Mesenchymal stem cell (in vitro differentiated cells and primary cell): ENCODE data around the gene CCNQ. TPM values are rescaled to one million over a fixed set of nuclear protein-coding genes. Genes with fewer than 3 reads are reported as not detected.

Experiments
- DNase-seq: peaks from one replicate; pipeline ENCODE4 v3.0.0-alpha.2; 2013
- H2AFZ ChIP-seq: one replicate; pipeline ENCODE4 v1.6.1; 2013; ENCODE audit warnings: low read depth, mild to moderate bottlenecking, control low read depth, inconsistent platforms, low read length, moderate library complexity
- H2AK5ac ChIP-seq: 2 replicates; pipeline ENCODE4 v1.6.1; 2013; ENCODE audit warnings: low read length, moderate library complexity, mild to moderate bottlenecking, inconsistent platforms; ENCODE audit not compliant: severe bottlenecking
- H2BK120ac ChIP-seq: one replicate; pipeline ENCODE4 v1.6.1; 2013; ENCODE audit warnings: low read depth, mild to moderate bottlenecking, inconsistent platforms, low read length, moderate library complexity
- H2BK12ac ChIP-seq, 2 experiments: one replicate each; pipeline ENCODE4 v1.6.1; 2013; ENCODE audit warnings: inconsistent platforms in 2 of 2, low read length in 2 of 2, mild to moderate bottlenecking in 2 of 2, moderate library complexity in 2 of 2, control low read depth in 1 of 2
- H2BK15ac ChIP-seq: one replicate; pipeline ENCODE4 v1.6.1; 2013; ENCODE audit warnings: mild to moderate bottlenecking, low read depth, inconsistent platforms; ENCODE audit not compliant: poor library complexity, severe bottlenecking
- H2BK5ac ChIP-seq: 2 replicates; pipeline ENCODE4 v1.6.1; 2013; ENCODE audit warnings: low read depth, mild to moderate bottlenecking, low read length, control low read depth, inconsistent platforms; ENCODE audit not compliant: poor library complexity, severe bottlenecking
- H3K14ac ChIP-seq, 2 experiments: one replicate each; pipeline ENCODE4 v1.6.1; 2013; ENCODE audit warnings: inconsistent platforms in 2 of 2, low read length in 2 of 2, control low read depth in 1 of 2, mild to moderate bottlenecking in 1 of 2, moderate library complexity in 1 of 2
- H3K18ac ChIP-seq, 2 experiments: one replicate each; pipeline ENCODE4 v1.6.1; 2013; ENCODE audit warnings: inconsistent platforms in 2 of 2, low read length in 2 of 2, control low read depth in 1 of 2, low read depth in 1 of 2, mild to moderate bottlenecking in 1 of 2
- H3K23ac ChIP-seq, 2 experiments: one replicate each; pipeline ENCODE4 v1.6.1; 2013; ENCODE audit warnings: inconsistent platforms in 2 of 2, low read length in 2 of 2, mild to moderate bottlenecking in 2 of 2, moderate library complexity in 2 of 2, control low read depth in 1 of 2
- H3K27ac ChIP-seq: 2 replicates; pipeline ENCODE4 v1.5.1; 2013; ENCODE audit warnings: mild to moderate bottlenecking, moderate library complexity, low read length, control low read depth, inconsistent platforms; ENCODE audit not compliant: poor library complexity, severe bottlenecking
- H3K27me3 ChIP-seq, 2 experiments: 2 replicates each; pipeline versions ENCODE4 v1.6.1 to v1.7.0; 2013; ENCODE audit warnings: low read length in 2 of 2, mild to moderate bottlenecking in 2 of 2, moderate library complexity in 2 of 2, control low read depth in 1 of 2, inconsistent platforms in 1 of 2; ENCODE audit not compliant: control insufficient read depth in 1 of 2, insufficient read depth in 1 of 2
- H3K36me3 ChIP-seq, 2 experiments: 2 replicates each; pipeline versions ENCODE4 v1.6.1 to v1.7.0; 2013; ENCODE audit warnings: low read length in 2 of 2, control low read depth in 1 of 2, inconsistent platforms in 1 of 2, low read depth in 1 of 2, mild to moderate bottlenecking in 1 of 2; ENCODE audit not compliant: insufficient read depth in 2 of 2, control insufficient read depth in 1 of 2
- H3K4ac ChIP-seq, 2 experiments: one replicate each; pipeline ENCODE4 v1.6.1; 2013; ENCODE audit warnings: inconsistent platforms in 2 of 2, low read length in 2 of 2, mild to moderate bottlenecking in 2 of 2, moderate library complexity in 2 of 2, control low read depth in 1 of 2, low read depth in 1 of 2
- H3K4me1 ChIP-seq: 2 replicates; pipeline ENCODE4 v1.6.1; 2013; ENCODE audit warnings: low read depth, low read length, control low read depth; ENCODE audit not compliant: control insufficient read depth, insufficient read depth
- H3K4me2 ChIP-seq: 2 replicates; pipeline ENCODE4 v1.6.1; 2013; ENCODE audit warnings: low read length, mild to moderate bottlenecking, inconsistent platforms; ENCODE audit not compliant: poor library complexity, severe bottlenecking
- H3K4me3 ChIP-seq, 2 experiments: 2 replicates each; pipeline versions ENCODE4 v1.5.1 to v1.7.0; 2013; ENCODE audit warnings: low read length in 2 of 2, mild to moderate bottlenecking in 2 of 2, control low read depth in 1 of 2, low read depth in 1 of 2; ENCODE audit not compliant: insufficient read depth in 1 of 2
- H3K79me1 ChIP-seq: replicated peaks from 2 replicates; pipeline ENCODE4 v1.6.1; 2013; ENCODE audit warnings: mild to moderate bottlenecking, control low read depth, low read length, inconsistent platforms; ENCODE audit not compliant: poor library complexity, severe bottlenecking
- H3K9ac ChIP-seq: 2 replicates; pipeline ENCODE4 v1.7.0; 2013; ENCODE audit warnings: mild to moderate bottlenecking, low read length, moderate library complexity
- H3K9me3 ChIP-seq: 2 replicates; pipeline ENCODE4 v1.7.0; 2013; ENCODE audit warnings: mild to moderate bottlenecking, low read length; ENCODE audit not compliant: control insufficient read depth
- H4K8ac ChIP-seq: one replicate; pipeline ENCODE4 v1.6.1; 2013; ENCODE audit warnings: inconsistent platforms, mild to moderate bottlenecking, low read length, moderate library complexity
- H4K91ac ChIP-seq: one replicate; pipeline ENCODE4 v1.6.1; 2013; ENCODE audit warnings: mild to moderate bottlenecking, low read length, inconsistent platforms
- WGBS: methylation state at CpG from one replicate; pipeline ENCODE4 v1.1.7; 2013; ENCODE audit warnings: mixed read lengths; 5-methylcytosine and 5-hydroxymethylcytosine counted together
- polyA plus RNA-seq, 2 experiments: library from polyadenylated mRNA; stranded (reverse); fragments of 200-250 nt; gene quantifications; one replicate each; pipeline ENCODE4 v1.2.3, GENCODE V29; 2013

CCNQ gene
- 24.5 TPM for polyA plus RNA-seq (2013, experiment 1 of 2)
- polyA plus RNA-seq (2013, experiment 2 of 2): 26.2 TPM

- H2AK5ac ChIP-seq: no peak within 1 kb of the TSS
- peaks cover 1% of the 10 kb centered on the region for H3K9me3 ChIP-seq
- no peak within 1 kb of the TSS for H2BK12ac ChIP-seq
- peak within 1 kb of the TSS; percentile 72 for H3K4me2 ChIP-seq
- H2BK15ac ChIP-seq: no peak within 1 kb of the TSS
- peak within 1 kb of the TSS in 1 of 2 experiments; percentile 80 for H3K23ac ChIP-seq
- H3K79me1 ChIP-seq: peaks cover 10% of the 10 kb centered on the region
- peaks cover 12% of the 10 kb centered on the region for H3K4me1 ChIP-seq
- peak within 1 kb of the TSS; percentile 77 to 80 for H3K4me3 ChIP-seq
- H2BK120ac ChIP-seq: no peak within 1 kb of the TSS
- peak within 1 kb of the TSS in 1 of 2 experiments; percentile 55 for H3K14ac ChIP-seq
- H3K4ac ChIP-seq: peak within 1 kb of the TSS; percentile 41 to 51
- peak within 1 kb of the TSS; percentile 54 to 73 for H3K18ac ChIP-seq
- no peak within 1 kb of the TSS for H3K27ac ChIP-seq
- peaks cover 11 to 21% of the 10 kb centered on the region in 2 experiments for H3K36me3 ChIP-seq
- peak within 1 kb of the TSS; percentile 54 for H4K8ac ChIP-seq
- peaks cover 0 to 29% of the 10 kb centered on the region in 2 experiments for H3K27me3 ChIP-seq
- peak; percentile 38 for DNase-seq
- H3K9ac ChIP-seq: peak within 1 kb of the TSS; percentile 81
- peak within 1 kb of the TSS; percentile 31 for H2BK5ac ChIP-seq
- H2AFZ ChIP-seq: no peak within 1 kb of the TSS
- WGBS: under 1% methylated on average over 24 of the region's 79 CpGs
- no peak within 1 kb of the TSS for H4K91ac ChIP-seq
Observed at GRCh38 chrX:153598541-153599191, at the start of gene CCNQ. Gene CCNQ (minus strand): TSS chrX:153599139. CDS start chrX:153599073, 66 bp downstream.

DNA sequence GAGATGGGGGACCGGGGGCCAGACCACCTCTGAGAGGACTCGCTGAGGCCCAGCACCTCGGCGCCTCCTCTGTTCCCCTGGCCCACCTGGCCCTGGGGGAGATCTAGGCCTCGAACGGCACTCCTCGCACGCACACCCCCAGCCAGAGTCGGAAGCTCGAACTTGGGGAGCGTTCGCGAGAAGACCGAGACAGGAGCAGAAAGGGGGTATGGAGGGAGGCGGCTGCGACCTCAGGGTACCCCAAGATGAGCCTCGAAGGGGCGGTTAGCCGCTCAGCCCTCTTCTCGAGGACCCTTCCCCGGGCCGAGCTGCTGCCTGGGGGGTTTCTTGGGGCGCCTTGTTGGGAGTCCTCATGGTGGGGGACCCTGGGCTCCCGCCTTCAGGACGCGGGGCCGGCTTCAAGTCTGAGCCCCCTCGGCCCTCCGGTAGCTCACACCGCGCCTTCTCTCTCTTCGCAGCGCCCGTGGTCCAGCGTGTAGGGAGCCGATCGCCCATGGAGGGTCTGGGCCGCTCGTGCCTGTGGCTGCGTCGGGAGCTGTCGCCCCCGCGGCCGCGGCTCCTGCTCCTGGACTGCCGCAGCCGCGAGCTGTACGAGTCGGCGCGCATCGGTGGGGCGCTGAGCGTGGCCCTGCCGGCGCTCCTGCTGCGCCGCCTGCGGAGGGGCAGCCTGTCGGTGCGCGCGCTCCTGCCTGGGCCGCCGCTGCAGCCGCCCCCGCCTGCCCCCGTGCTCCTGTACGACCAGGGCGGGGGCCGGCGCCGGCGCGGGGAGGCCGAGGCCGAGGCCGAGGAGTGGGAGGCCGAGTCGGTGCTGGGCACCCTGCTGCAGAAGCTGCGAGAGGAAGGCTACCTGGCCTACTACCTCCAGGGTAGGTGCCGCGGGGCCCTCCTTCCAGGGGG lies 48.8 kb upstream of the CCNQ start:
- H3K9me3 ChIP-seq: no peaks in the 10 kb centered on the region
- H3K4ac ChIP-seq: no peak overlapping the region
- WGBS: 10% methylated on average over 42 of the region's 85 CpGs
- H3K4me1 ChIP-seq: peaks cover 28% of the 10 kb centered on the region
- H3K36me3 ChIP-seq: no peaks in the 10 kb centered on the region
- no peak overlapping the region for H4K8ac ChIP-seq
- no peak overlapping the region for H2BK5ac ChIP-seq
- no peak overlapping the region for H2AK5ac ChIP-seq
- peak overlapping the region; percentile 47 for H3K4me2 ChIP-seq
- H2BK12ac ChIP-seq: no peak overlapping the region
- H3K4me3 ChIP-seq: no peak overlapping the region
- no peak overlapping the region for H3K18ac ChIP-seq
- peaks cover 44 to 66% of the 10 kb centered on the region in 2 experiments for H3K27me3 ChIP-seq
- H3K14ac ChIP-seq: no peak overlapping the region
- no peak overlapping the region for H3K23ac ChIP-seq
- no peaks in the 10 kb centered on the region for H3K79me1 ChIP-seq
- no peak overlapping the region for H2BK120ac ChIP-seq
- no peak overlapping the region for H3K27ac ChIP-seq
- H2AFZ ChIP-seq: no peak overlapping the region
- DNase-seq: no peak
- H3K9ac ChIP-seq: no peak overlapping the region
- H4K91ac ChIP-seq: no peak overlapping the region
- no peak overlapping the region for H2BK15ac ChIP-seq

DNA sequence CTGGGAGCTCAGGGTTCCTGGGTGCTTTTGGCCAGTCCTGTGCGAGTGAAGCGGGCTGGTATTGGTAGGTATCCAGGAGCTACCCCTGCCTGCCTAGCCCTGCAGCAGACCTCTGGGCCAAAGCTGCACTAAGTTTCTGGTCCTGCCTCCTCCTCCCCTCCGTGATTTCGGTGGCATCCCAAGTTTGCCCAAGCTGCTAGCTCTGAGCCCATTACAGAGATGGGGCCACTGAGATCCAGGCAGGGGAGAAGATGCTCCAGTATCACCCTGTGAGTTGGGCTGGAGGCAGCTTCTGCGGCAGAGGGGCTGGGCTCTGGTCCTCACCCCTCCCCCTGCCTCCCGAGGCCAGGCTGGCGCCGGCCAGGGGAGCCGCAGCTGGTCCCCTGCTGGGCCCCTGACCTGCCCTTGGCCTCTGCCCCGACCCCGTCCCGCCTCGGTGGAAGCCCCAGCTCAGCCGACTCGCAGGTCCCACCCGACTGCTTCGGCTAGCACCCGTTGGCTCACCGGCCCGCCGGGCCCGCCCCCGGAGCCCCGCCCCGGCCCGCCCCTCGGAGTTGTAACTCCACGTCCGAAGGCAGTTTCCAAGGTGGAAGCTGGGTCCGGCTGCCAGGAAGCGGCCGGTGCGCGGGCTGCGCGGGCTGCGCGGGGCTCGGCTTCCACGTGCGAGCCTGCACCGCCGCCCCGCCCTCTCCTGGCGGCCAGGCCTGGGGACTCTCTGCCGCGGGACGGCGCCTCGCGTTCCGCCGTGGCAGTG lies 47.9 kb upstream of the CCNQ start, which contains the start of gene DUSP9:
TSS of gene DUSP9 (plus strand) at position 584 of the 754 bp plus-strand sequence. CDS start 751 bp downstream, outside the sequence.
- Histone ChIP-seq H3K23ac (no peak within 1 kb of the TSS), H3K79me1 (no peaks in the 10 kb centered on the region), H2AK5ac (no peak within 1 kb of the TSS), H3K27ac (no peak within 1 kb of the TSS), H3K4me2 (peak within 1 kb of the TSS; percentile 63), H3K4me3 (peak within 1 kb of the TSS in 1 of 2 experiments; percentile 36), H3K36me3 (no peaks in the 10 kb centered on the region), H3K4ac (no peak within 1 kb of the TSS), H3K4me1 (peaks cover 32% of the 10 kb centered on the region), H3K14ac (no peak within 1 kb of the TSS), H3K9me3 (no peaks in the 10 kb centered on the region), H2BK12ac (no peak within 1 kb of the TSS), H2AFZ (no peak within 1 kb of the TSS), H3K9ac (no peak within 1 kb of the TSS), H3K27me3 (peaks cover 46 to 62% of the 10 kb centered on the region in 2 experiments), H4K91ac (no peak within 1 kb of the TSS), H3K18ac (no peak within 1 kb of the TSS), H2BK120ac (no peak within 1 kb of the TSS), H2BK5ac (no peak within 1 kb of the TSS), H2BK15ac (no peak within 1 kb of the TSS), H4K8ac (no peak within 1 kb of the TSS)
- peak; percentile 12 for DNase-seq
- WGBS: 38% methylated on average over 5 of the region's 53 CpGs
